B cell (primary cell): ENCODE data around the gene PAX1. TPM values are rescaled to one million over a fixed set of nuclear protein-coding genes. Genes with fewer than 3 reads are reported as not detected.

Experiments
- ATAC-seq: fragments of 200-7000 bp; cut with Tn5 transposase; one replicate; pipeline ENCODE4 v1.10.0; 2021; ENCODE audit warnings: low read depth, mild to moderate bottlenecking, moderate number of reproducible peaks, moderate library complexity
- CTCF ChIA-PET: fragments of 350-600 bp; sonication (Branson Sonifier 250); formaldehyde crosslinking; loops from one replicate; lab custom pipeline; 2021; ENCODE audit warnings: antibody characterized with exemption, inconsistent platforms; lab: Charles Lee
- POLR2A ChIA-PET: fragments of 350-600 bp; sonication (Branson Sonifier 250); formaldehyde crosslinking; loops from one replicate; lab custom pipeline; 2021; ENCODE audit warnings: antibody characterized with exemption; lab: Charles Lee
- DNase-seq: peaks from one replicate; pipeline ENCODE4 v3.0.0; 2013
- H2AFZ ChIP-seq: 2 replicates; pipeline ENCODE4 v1.6.1; 2012; ENCODE audit warnings: mild to moderate bottlenecking, low read depth, low read length; ENCODE audit not compliant: insufficient read depth, poor library complexity, severe bottlenecking
- H3K27ac ChIP-seq, 2 donors: 1 replicate in 1 of 2; 2 replicates in 1 of 2; pipeline ENCODE4 v1.5.1; 2012 to 2013; ENCODE audit warnings: low read length in 2 of 2, mild to moderate bottlenecking in 2 of 2, moderate library complexity in 1 of 2
- H3K27me3 ChIP-seq, 4 experiments: fragments of 200-600 bp in 1 of 4; sonication (generic) in 1 of 4; replicated peaks in 1 of 4; 1 replicate in 2 of 4; 2 replicates in 2 of 4; pipeline versions ENCODE4 v1.6.1 to v1.7.0; 2013 to 2016; ENCODE audit warnings: low read length in 3 of 4, mild to moderate bottlenecking in 2 of 4, mixed read lengths in 1 of 4, moderate library complexity in 1 of 4; ENCODE audit not compliant: insufficient read depth in 4 of 4, control insufficient read depth in 3 of 4; ENCODE audit errors: control extremely low read depth in 1 of 4
- H3K36me3 ChIP-seq, 2 experiments: replicated peaks in 1 of 2; 1 replicate in 1 of 2; 2 replicates in 1 of 2; pipeline versions ENCODE4 v1.6.1 to v1.7.1; 2013; ENCODE audit warnings: low read length in 1 of 2; ENCODE audit not compliant: insufficient read depth in 2 of 2, control insufficient read depth in 1 of 2; ENCODE audit errors: control extremely low read depth in 1 of 2, extremely low read depth in 1 of 2
- H3K4me1 ChIP-seq, 2 donors: fragments of 200-600 bp in 1 of 2; sonication (generic) in 1 of 2; 1 replicate in 1 of 2; 2 replicates in 1 of 2; pipeline versions ENCODE4 v1.5.1 to v1.6.1; 2013 to 2017; ENCODE audit warnings: low read length in 2 of 2; ENCODE audit not compliant: control insufficient read depth in 2 of 2, insufficient read depth in 2 of 2
- H3K4me2 ChIP-seq: replicated peaks from 2 replicates; pipeline ENCODE3; 2012; ENCODE audit warnings: mild to moderate bottlenecking, low read depth, low read length; ENCODE audit not compliant: poor library complexity, severe bottlenecking
- H3K4me3 ChIP-seq, 5 experiments: fragments of 200-600 bp in 1 of 5; sonication (generic) in 1 of 5; 1 replicate in 3 of 5; 2 replicates in 2 of 5; pipeline versions ENCODE4 v1.5.1 to v1.7.0; 2011 to 2016; ENCODE audit warnings: low read length in 4 of 5, mild to moderate bottlenecking in 4 of 5, low read depth in 2 of 5, control low read depth in 1 of 5, moderate library complexity in 1 of 5; ENCODE audit not compliant: insufficient read depth in 1 of 5; ENCODE audit errors: control extremely low read depth in 1 of 5, extremely low read depth in 1 of 5
- H3K79me2 ChIP-seq: fragments of 200-600 bp; sonication (generic); one replicate; pipeline ENCODE4 v1.6.0; 2016; ENCODE audit warnings: low read length; ENCODE audit not compliant: control insufficient read depth, insufficient read depth
- H3K9ac ChIP-seq: fragments of 200-600 bp; sonication (generic); 2 replicates; pipeline ENCODE4 v1.6.1; 2017; ENCODE audit warnings: mild to moderate bottlenecking, low read length, moderate library complexity
- H3K9me3 ChIP-seq, 3 donors: one replicate each; pipeline versions ENCODE4 v1.6.1 to v1.7.1; 2013; ENCODE audit warnings: low read length in 2 of 3; ENCODE audit not compliant: control insufficient read depth in 2 of 3, insufficient read depth in 1 of 3; ENCODE audit errors: control extremely low read depth in 1 of 3
- H4K20me1 ChIP-seq: 2 replicates; pipeline ENCODE4 v1.6.0; 2012; ENCODE audit warnings: mild to moderate bottlenecking, low read length; ENCODE audit not compliant: insufficient read depth, control insufficient read depth, poor library complexity, severe bottlenecking
- H3K27ac Mint-ChIP-seq: one replicate; pipeline ENCODE4 v1.8.0; 2021; ENCODE audit warnings: mixed read lengths
- H3K27me3 Mint-ChIP-seq: one replicate; pipeline ENCODE4 v1.8.0; 2021; ENCODE audit warnings: mixed read lengths
- H3K4me1 Mint-ChIP-seq: one replicate; pipeline ENCODE4 v1.8.0; 2021; ENCODE audit warnings: mixed read lengths
- H3K4me3 Mint-ChIP-seq: one replicate; pipeline ENCODE4 v1.8.0; 2021; ENCODE audit warnings: mixed read lengths
- H3K9me3 Mint-ChIP-seq: one replicate; pipeline ENCODE4 v1.8.0; 2022; ENCODE audit warnings: mixed read lengths; ENCODE audit not compliant: insufficient read depth
- EZH2 ChIP-seq: IDR thresholded peaks from 2 replicates; pipeline ENCODE4 v1.6.1; 2012; ENCODE audit warnings: borderline replicate concordance, low read depth, mild to moderate bottlenecking, moderate library complexity, low read length; ENCODE audit not compliant: insufficient read depth, poor library complexity, severe bottlenecking
- WGBS: methylation state at CpG from one replicate; pipeline ENCODE4 v1.1.5; 2013; ENCODE audit warnings: missing lambda C conversion rate; ENCODE audit not compliant: insufficient coverage; 5-methylcytosine and 5-hydroxymethylcytosine counted together
- intact Hi-C: fragments of 100-400 bp; cut with micrococcal nuclease; formaldehyde crosslinking; loops from one replicate; pipeline ENCODE4 v1.10.0; 2022
- polyA plus RNA-seq: library from polyadenylated mRNA; depleted of rRNA; stranded (reverse); fragments of >200 nt; gene quantifications from 2 replicates; pipeline ENCODE4 v1.2.3, GENCODE V29; 2012
- total RNA-seq, 2 donors: library from RNA; stranded (reverse); fragments of 120-200 nt in 1 of 2; gene quantifications; 1 replicate in 1 of 2; 2 replicates in 1 of 2; pipeline versions ENCODE4 v1.2.3 to v1.2.4, GENCODE V29; 2013 to 2022
- TF ChIP-seq, protein P1 (sequence below): fragments of 200-600 bp; IDR thresholded peaks from one replicate; pipeline ENCODE4 v1.8.0; 2022; ENCODE audit warnings: antibody characterized with exemption, mild to moderate bottlenecking

Gene PAX1
- total and polyA plus RNA-seq, 2 donors (not counting 1 experiment from before 2014, with no cell fraction given), result not detected

DNA sequence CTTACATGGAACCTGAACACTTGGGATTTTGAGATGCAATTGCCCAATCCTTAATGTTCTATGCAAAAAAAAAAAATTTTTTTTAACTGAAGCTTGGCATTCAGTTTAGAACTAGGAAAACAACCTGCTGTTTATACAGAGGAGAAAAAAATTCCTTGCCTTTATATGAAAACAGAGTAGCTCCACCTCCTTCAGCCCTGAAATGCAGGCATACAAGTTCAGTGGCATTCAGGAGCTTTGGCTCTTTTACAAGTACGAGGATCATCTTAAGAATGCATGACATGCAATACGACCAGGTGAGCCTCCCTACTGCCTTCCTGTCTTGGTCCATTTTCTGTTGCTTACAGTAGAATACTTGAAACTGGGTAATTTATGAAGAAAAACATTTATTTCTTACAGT lies 20.4 kb downstream of the PAX1 start:
- no peaks in the 10 kb centered on the region for H3K27me3 ChIP-seq
- H3K4me1 ChIP-seq, result no peaks in the 10 kb centered on the region
- H3K9me3 ChIP-seq, result peaks cover 0 to 12% (median 0%) of the 10 kb centered on the region in 3 donors
- TF ChIP-seq EZH2, result no peak
- TF ChIP-seq, protein P1, sequence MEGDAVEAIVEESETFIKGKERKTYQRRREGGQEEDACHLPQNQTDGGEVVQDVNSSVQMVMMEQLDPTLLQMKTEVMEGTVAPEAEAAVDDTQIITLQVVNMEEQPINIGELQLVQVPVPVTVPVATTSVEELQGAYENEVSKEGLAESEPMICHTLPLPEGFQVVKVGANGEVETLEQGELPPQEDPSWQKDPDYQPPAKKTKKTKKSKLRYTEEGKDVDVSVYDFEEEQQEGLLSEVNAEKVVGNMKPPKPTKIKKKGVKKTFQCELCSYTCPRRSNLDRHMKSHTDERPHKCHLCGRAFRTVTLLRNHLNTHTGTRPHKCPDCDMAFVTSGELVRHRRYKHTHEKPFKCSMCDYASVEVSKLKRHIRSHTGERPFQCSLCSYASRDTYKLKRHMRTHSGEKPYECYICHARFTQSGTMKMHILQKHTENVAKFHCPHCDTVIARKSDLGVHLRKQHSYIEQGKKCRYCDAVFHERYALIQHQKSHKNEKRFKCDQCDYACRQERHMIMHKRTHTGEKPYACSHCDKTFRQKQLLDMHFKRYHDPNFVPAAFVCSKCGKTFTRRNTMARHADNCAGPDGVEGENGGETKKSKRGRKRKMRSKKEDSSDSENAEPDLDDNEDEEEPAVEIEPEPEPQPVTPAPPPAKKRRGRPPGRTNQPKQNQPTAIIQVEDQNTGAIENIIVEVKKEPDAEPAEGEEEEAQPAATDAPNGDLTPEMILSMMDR, result no peak
- H3K27me3 Mint-ChIP-seq, result peaks cover 4% of the 10 kb centered on the region
- no peak overlapping the region for H3K4me3 ChIP-seq
- ATAC-seq, result no peak
- no peak overlapping the region for H2AFZ ChIP-seq
- DNase-seq, result no peak
- intact Hi-C loops, result no loop called here
- no peak overlapping the region for H3K4me3 Mint-ChIP-seq
- POLR2A ChIA-PET, result no interaction called here
- no peak overlapping the region for H3K4me2 ChIP-seq
- H3K36me3 ChIP-seq, result no peaks in the 10 kb centered on the region
- no peak overlapping the region for H3K27ac Mint-ChIP-seq
- WGBS, result 43% methylated on average over 1 of the region's 2 CpGs
- H4K20me1 ChIP-seq, result no peaks in the 10 kb centered on the region
- H3K9me3 Mint-ChIP-seq, result no peaks in the 10 kb centered on the region
- H3K9ac ChIP-seq, result no peak overlapping the region
- H3K27ac ChIP-seq, result no peak overlapping the region
- CTCF ChIA-PET, result no interaction called here
- H3K4me1 Mint-ChIP-seq, result no peaks in the 10 kb centered on the region
- no peaks in the 10 kb centered on the region for H3K79me2 ChIP-seq

DNA sequence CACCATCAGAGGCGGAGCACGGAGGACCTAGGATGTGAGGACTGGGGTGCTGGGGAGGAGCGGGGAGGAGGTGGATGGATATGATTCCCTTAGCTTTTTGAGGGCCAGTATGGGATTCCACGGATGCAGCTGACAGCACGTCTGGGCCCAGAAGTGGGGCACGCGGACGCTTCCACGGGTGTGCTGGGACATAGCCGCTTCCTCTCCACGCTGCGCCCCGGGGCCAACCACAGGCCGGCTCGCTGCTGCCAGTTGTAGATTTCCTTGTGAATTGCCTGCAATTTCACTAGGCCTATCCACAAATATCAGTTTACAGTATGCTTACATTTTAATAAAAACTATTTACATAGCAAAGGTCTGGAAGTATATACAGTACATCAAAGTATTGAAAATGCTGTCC lies 23.9 kb downstream of the PAX1 start:
- Histone ChIP-seq H3K4me2 (no peak overlapping the region), H3K4me3 (no peak overlapping the region), H3K9me3 (peaks cover 0 to 12% (median 0%) of the 10 kb centered on the region in 3 donors), H3K36me3 (no peaks in the 10 kb centered on the region), H3K27me3 (no peaks in the 10 kb centered on the region), H3K79me2 (no peaks in the 10 kb centered on the region), H3K4me1 (no peaks in the 10 kb centered on the region), H3K9ac (no peak overlapping the region), H3K27ac (no peak overlapping the region), H4K20me1 (no peaks in the 10 kb centered on the region), H2AFZ (no peak overlapping the region)
- Mint-ChIP-seq H3K27ac (no peak overlapping the region), H3K9me3 (no peaks in the 10 kb centered on the region), H3K4me1 (no peaks in the 10 kb centered on the region), H3K27me3 (peaks cover 4% of the 10 kb centered on the region), H3K4me3 (no peak overlapping the region)
- ATAC-seq, result no peak
- CTCF ChIA-PET, result no interaction called here
- intact Hi-C loops, result no loop called here
- POLR2A ChIA-PET, result no interaction called here
- no peak for DNase-seq
- WGBS, result 96% methylated on average over 12 of the region's 15 CpGs
- TF ChIP-seq, protein P1, result no peak
- TF ChIP-seq EZH2, result no peak
